GM08714 (cell line): ENCODE data around the gene HS6ST3.

Experiments
- H3K4me3 ChIP-seq: fragments of 200-500 bp; sonication (Bioruptor generic); 2 replicates; pipeline ENCODE4 v1.5.1; 2014; ENCODE audit warnings: mild to moderate bottlenecking, low read length, inconsistent platforms
- ZNF274 ChIP-seq: IDR thresholded peaks from 2 replicates; pipeline ENCODE4 v1.6.1; 2012; ENCODE audit warnings: mild to moderate bottlenecking, low read depth, low read length

Gene HS6ST3

GRCh38 chr13:96710166-96710862 lies 620.4 kb downstream of the HS6ST3 start:
- TF ChIP-seq ZNF274 = no peak
- H3K4me3 ChIP-seq = no peak overlapping the region

- TF ChIP-seq ZNF274 = no peak
- H3K4me3 ChIP-seq = no peak overlapping the region
Measured at GRCh38 chr13:96720446-96720845, 630.5 kb downstream of the HS6ST3 start.

- H3K4me3 ChIP-seq = no peak overlapping the region
- TF ChIP-seq ZNF274 = no peak
Measured at GRCh38 chr13:96726651-96727050, 636.7 kb downstream of the HS6ST3 start.

- TF ChIP-seq ZNF274 = no peak
- H3K4me3 ChIP-seq = no peak overlapping the region
Measured at GRCh38 chr13:96728463-96728862, 638.6 kb downstream of the HS6ST3 start.

GRCh38 chr13:96730676-96731075 lies 640.8 kb downstream of the HS6ST3 start:
- TF ChIP-seq ZNF274 = no peak
- no peak overlapping the region for H3K4me3 ChIP-seq

GRCh38 chr13:96734499-96734898 lies 644.6 kb downstream of the HS6ST3 start:
- no peak overlapping the region for H3K4me3 ChIP-seq
- TF ChIP-seq ZNF274 = no peak

- TF ChIP-seq ZNF274 = no peak
Measured at GRCh38 chr13:96741779-96742178, 651.9 kb downstream of the HS6ST3 start.

GRCh38 chr13:96743296-96744089 lies 653.6 kb downstream of the HS6ST3 start:
- H3K4me3 ChIP-seq = no peak overlapping the region
- no peak for TF ChIP-seq ZNF274

More at GRCh38 chr13:96741779-96742178, 651.9 kb downstream of the HS6ST3 start:
- no peak overlapping the region for H3K4me3 ChIP-seq

GRCh38 chr13:96744367-96745331 lies 654.7 kb downstream of the HS6ST3 start:
- no peak for TF ChIP-seq ZNF274
- H3K4me3 ChIP-seq = no peak overlapping the region

- no peak overlapping the region for H3K4me3 ChIP-seq
- no peak for TF ChIP-seq ZNF274
Measured at GRCh38 chr13:96746886-96747285, 657.0 kb downstream of the HS6ST3 start.

GRCh38 chr13:96749825-96750224 lies 659.9 kb downstream of the HS6ST3 start:
- no peak overlapping the region for H3K4me3 ChIP-seq
- no peak for TF ChIP-seq ZNF274

- TF ChIP-seq ZNF274 = no peak
Measured at GRCh38 chr13:96751089-96751488, 661.2 kb downstream of the HS6ST3 start.

GRCh38 chr13:96762876-96763275 lies 673.0 kb downstream of the HS6ST3 start:
- TF ChIP-seq ZNF274 = no peak
- no peak overlapping the region for H3K4me3 ChIP-seq

More at GRCh38 chr13:96751089-96751488, 661.2 kb downstream of the HS6ST3 start:
- H3K4me3 ChIP-seq = no peak overlapping the region

- no peak overlapping the region for H3K4me3 ChIP-seq
- TF ChIP-seq ZNF274 = no peak
Measured at GRCh38 chr13:96766306-96766705, 676.4 kb downstream of the HS6ST3 start.
